K562 (cell line): ENCODE measurements around the gene CORIN. TPM values are rescaled to one million over a fixed set of nuclear protein-coding genes. Genes with fewer than 3 reads are reported as not detected.

Source experiments
- ATAC-seq: fragments of 200-7000 bp; cut with Tn5 transposase; 3 replicates; pipeline ENCODE4 v1.9.1; 2020; ENCODE audit warnings: moderate library complexity
- BruUV-seq: library from RNA; stranded (reverse); fragments of 400-500 nt; replicated peaks from 2 replicates; lab custom pipeline; 2021; lab: Mats Ljungman, UMichigan
- CTCF ChIA-PET: fragments of 300-600 bp; formaldehyde crosslinking; extraction: SDS; loops from one replicate; lab custom pipeline; 2021; ENCODE audit warnings: low intra/inter-chr PET ratio; lab: Yijun Ruan, JAX
- POLR2A ChIA-PET: fragments of 300-600, 350-650 bp; sonication (Branson Sonifier 250); formaldehyde crosslinking; extraction: SDS; loops from one replicate; lab custom pipeline; 2021; ENCODE audit warnings: antibody characterized with exemption, inconsistent platforms; lab: Yijun Ruan, JAX
- DNase-seq, 4 experiments: peaks; one replicate each; pipeline versions ENCODE4 v3.0.0 to v3.0.0-alpha.2; 2011 to 2018; ENCODE audit warnings: low spot score in 3 of 4, mixed read lengths in 3 of 4; ENCODE audit errors: extremely low read depth in 1 of 4
- FAIRE-seq: peaks from 2 replicates; lab custom pipeline; 2011; peaks lifted over from hg19 to GRCh38; lab: Jason Lieb, UNC
- H2AFZ ChIP-seq: 2 replicates; pipeline ENCODE4 v1.6.0; 2011; ENCODE audit warnings: low read depth, low read length, control low read depth, inconsistent platforms
- H3K27ac ChIP-seq: fragments of 200-600 bp; 3 replicates; pipeline ENCODE4 v1.8.0; 2011; ENCODE audit warnings: low read depth, mild to moderate bottlenecking, control low read depth, inconsistent platforms, low read length, moderate library complexity, mixed read lengths; ENCODE audit errors: extremely low read depth
- H3K27me3 ChIP-seq, 2 experiments: fragments of 300-600 bp in 1 of 2; 2 replicates in 1 of 2; 3 replicates in 1 of 2; pipeline versions ENCODE4 v1.6.0 to v1.8.0; 2011; ENCODE audit warnings: inconsistent platforms in 2 of 2, low read length in 2 of 2, mild to moderate bottlenecking in 1 of 2, mixed read lengths in 1 of 2, moderate library complexity in 1 of 2; ENCODE audit not compliant: control insufficient read depth in 2 of 2, insufficient read depth in 2 of 2
- H3K36me3 ChIP-seq: fragments of 300-600 bp; 3 replicates; pipeline ENCODE4 v1.8.0; 2011; ENCODE audit warnings: mild to moderate bottlenecking, low read length, inconsistent platforms; ENCODE audit not compliant: control insufficient read depth, insufficient read depth
- H3K4me1 ChIP-seq, 2 experiments: fragments of 200-600 bp in 1 of 2; replicated peaks in 1 of 2; 2 replicates in 1 of 2; 3 replicates in 1 of 2; pipeline versions ENCODE4 v1.5.1 to v1.8.0; 2011; ENCODE audit warnings: inconsistent platforms in 2 of 2, low read length in 2 of 2, mild to moderate bottlenecking in 1 of 2, mixed read lengths in 1 of 2, moderate library complexity in 1 of 2; ENCODE audit not compliant: control insufficient read depth in 2 of 2, insufficient read depth in 2 of 2
- H3K4me2 ChIP-seq: 2 replicates; pipeline ENCODE4 v1.6.1; 2011; ENCODE audit warnings: low read length, control low read depth, inconsistent platforms, mixed read lengths; ENCODE audit not compliant: insufficient read depth
- H3K4me3 ChIP-seq: fragments of 200-600 bp; sonication (generic), shearing (Covaris generic); 2 replicates; pipeline ENCODE4 v1.5.1; 2016; ENCODE audit warnings: control low read depth, inconsistent platforms
- H3K79me2 ChIP-seq: fragments of 200-600 bp; 3 replicates; pipeline ENCODE4 v1.8.0; 2011; ENCODE audit warnings: low read length, inconsistent platforms; ENCODE audit not compliant: control insufficient read depth, insufficient read depth
- H3K9ac ChIP-seq, 2 experiments: 2 replicates each; pipeline versions ENCODE4 v1.6.0 to v1.6.1; 2011; ENCODE audit warnings: low read depth in 2 of 2, low read length in 2 of 2, control low read depth in 1 of 2, inconsistent platforms in 1 of 2, mild to moderate bottlenecking in 1 of 2, mixed read lengths in 1 of 2; ENCODE audit not compliant: insufficient read depth in 1 of 2
- H3K9me1 ChIP-seq: one replicate; pipeline ENCODE4 v1.6.0; 2011; ENCODE audit warnings: inconsistent platforms, mild to moderate bottlenecking, low read length, moderate library complexity; ENCODE audit not compliant: control insufficient read depth, insufficient read depth
- H3K9me3 ChIP-seq: replicated peaks from 2 replicates; pipeline ENCODE4 v1.5.1; 2011; ENCODE audit warnings: low read depth, low read length, inconsistent platforms; ENCODE audit not compliant: control insufficient read depth, insufficient read depth
- H4K20me1 ChIP-seq: replicated peaks from 2 replicates; pipeline ENCODE4 v1.6.1; 2011; ENCODE audit warnings: low read length, inconsistent platforms, mixed read lengths; ENCODE audit not compliant: control insufficient read depth, insufficient read depth
- CHD4 ChIP-seq: fragments of 200-600 bp; sonication (generic); IDR thresholded peaks from 3 replicates; pipeline ENCODE4 v1.6.1; 2012; ENCODE audit warnings: low read depth, mild to moderate bottlenecking, mixed read lengths, low read length, inconsistent platforms; ENCODE audit not compliant: insufficient read depth, insufficient replicate concordance, poor library complexity, severe bottlenecking
- HCFC1 ChIP-seq: IDR thresholded peaks from 2 replicates; pipeline ENCODE4 v1.6.1; 2012; ENCODE audit warnings: low read depth, low read length, improper control_type of control experiment
- HNRNPLL ChIP-seq: fragments of 200-400 bp; formaldehyde crosslinking; IDR thresholded peaks from 2 replicates; pipeline ENCODE4 v1.6.1; 2017; ENCODE audit warnings: low read length, low read depth, mild to moderate bottlenecking; ENCODE audit not compliant: poor library complexity, severe bottlenecking
- MEF2D ChIP-seq: conservative IDR thresholded peaks from 2 replicates; pipeline ENCODE4 v1.6.1; 2016; ENCODE audit warnings: low read depth, missing genetic modification characterization, missing compliant biosample characterization
- NCOA2 ChIP-seq, 2 experiments: fragments of 450-650 bp; IDR thresholded peaks; 2 replicates each; pipeline ENCODE4 v1.6.1; 2018; ENCODE audit warnings: mild to moderate bottlenecking in 2 of 2, moderate library complexity in 1 of 2; ENCODE audit not compliant: partially characterized antibody in 2 of 2
- NR0B1 ChIP-seq: fragments of 450-650 bp; IDR thresholded peaks from one replicate; pipeline ENCODE4 v1.6.1; 2018; ENCODE audit warnings: mild to moderate bottlenecking, moderate library complexity; ENCODE audit not compliant: partially characterized antibody
- PPARD ChIP-seq: fragments of 250-450 bp; sonication (Bioruptor Pico); IDR thresholded peaks from 2 replicates; pipeline ENCODE4 v1.8.0; 2022; ENCODE audit warnings: inconsistent platforms, mild to moderate bottlenecking, moderate library complexity
- PRDM10 ChIP-seq: fragments of 450-650 bp; IDR thresholded peaks from 2 replicates; pipeline ENCODE4 v1.6.1; 2018; ENCODE audit not compliant: partially characterized antibody
- RBM17 ChIP-seq: fragments of 200-400 bp; formaldehyde crosslinking; IDR thresholded peaks from 2 replicates; pipeline ENCODE4 v1.6.1; 2017; ENCODE audit warnings: low read depth, mild to moderate bottlenecking, low read length, borderline replicate concordance
- SRSF7 ChIP-seq: fragments of 200-400 bp; formaldehyde crosslinking; optimal IDR thresholded peaks from 2 replicates; pipeline ENCODE3; 2017; ENCODE audit warnings: mild to moderate bottlenecking, low read depth, low read length
- TAF15 ChIP-seq: fragments of 200-400 bp; formaldehyde crosslinking; IDR thresholded peaks from 2 replicates; pipeline ENCODE4 v1.6.1; 2017; ENCODE audit warnings: mild to moderate bottlenecking, low read depth, low read length, moderate library complexity
- ZBTB49 ChIP-seq: sonication (generic); formaldehyde crosslinking; IDR thresholded peaks from 2 replicates; pipeline ENCODE4 v1.8.0; 2022; ENCODE audit warnings: missing genetic modification reagents, mild to moderate bottlenecking, borderline replicate concordance
- ZNF431 ChIP-seq: sonication (generic); formaldehyde crosslinking; IDR thresholded peaks from 2 replicates; pipeline ENCODE4 v1.8.0; 2022; ENCODE audit warnings: mild to moderate bottlenecking, missing genetic modification reagents
- ZNF583 ChIP-seq: fragments of 250-450 bp; sonication (Bioruptor Pico); IDR thresholded peaks from 2 replicates; pipeline ENCODE4 v1.4.0; 2020
- WGBS: fragments of 100-300 bp; shearing (Covaris generic); methylation state at CpG from one replicate; pipeline ENCODE4 v1.1.6; 2016; ENCODE audit warnings: low coverage, mixed read lengths; ENCODE audit not compliant: insufficient coverage; ENCODE audit errors: missing lambda C conversion rate; 5-methylcytosine and 5-hydroxymethylcytosine counted together
- in situ Hi-C: fragments of 300-500 bp; cut with MboI; formaldehyde crosslinking; loops from 4 replicates; pipeline ENCODE4 v1.15.0; 2018; ENCODE audit warnings: inconsistent platforms, mixed read lengths
- intact Hi-C: fragments of 100-400 bp; cut with micrococcal nuclease; formaldehyde crosslinking; loops from 2 replicates; pipeline ENCODE4 v1.14.2; 2022
- polyA plus RNA-seq, 8 experiments: library from polyadenylated mRNA; depleted of rRNA in 4 of 8; stranded (reverse) in 5 of 8; unstranded in 3 of 8; fragments of >200 nt; fragmentation: Nextera tagmentation in 2 of 8; fragmentation: Illumina TruSeq in 1 of 8; extraction: Ambion mirVana in 2 of 8; extraction: Trizol in 1 of 8; gene quantifications; 2 replicates each; pipeline versions ENCODE4 v1.2.1 to v1.2.3, GENCODE V29; 2011 to 2014; ENCODE audit warnings: inconsistent platforms in 1 of 8, missing spikeins in 1 of 8
- total RNA-seq, 7 experiments: library from RNA; depleted of rRNA in 6 of 7; stranded (reverse); fragments of >200 nt in 6 of 7; fragmentation: Illumina TruSeq in 2 of 7; extraction: Trizol in 2 of 7; gene quantifications; 2 replicates each; pipeline versions ENCODE4 v1.2.1 to v1.2.3, GENCODE V29; 2011 to 2021; ENCODE audit warnings: low replicate concordance in 1 of 7

Gene CORIN
- total and polyA plus RNA-seq, 9 of the 15 experiments (the other 6 are each of a cell fraction or from before 2014, with no cell fraction given) = 0.04 to 0.31 (median 0.08) TPM; not detected in 4

GRCh38 chr4:47771020-47771419 is 66.8 kb downstream of the CORIN start:
- no peaks in the 10 kb centered on the region for H4K20me1 ChIP-seq
- no peaks in the 10 kb centered on the region for H3K9me3 ChIP-seq
- POLR2A ChIA-PET = no interaction called here
- in situ Hi-C loops (no loop called here), intact Hi-C loops (no loop called here)
- no peak overlapping the region for H3K9ac ChIP-seq
- H3K27ac ChIP-seq = no peak overlapping the region
- BruUV-seq = no TSS peak
- no peak for DNase-seq
- no peaks in the 10 kb centered on the region for H3K9me1 ChIP-seq
- CTCF ChIA-PET = no interaction called here
- H3K4me1 ChIP-seq = no peaks in the 10 kb centered on the region
- H3K4me3 ChIP-seq = no peak overlapping the region
- WGBS = 6% methylated on average over 1 of the region's 1 CpG
- no peak overlapping the region for H3K4me2 ChIP-seq
- ATAC-seq = no peak
- no peak for FAIRE-seq
- no peaks in the 10 kb centered on the region for H3K27me3 ChIP-seq
- H3K36me3 ChIP-seq = no peaks in the 10 kb centered on the region
- no peak overlapping the region for H2AFZ ChIP-seq
- H3K79me2 ChIP-seq = no peaks in the 10 kb centered on the region
- TF ChIP-seq CHD4 (no peak), ZNF431 (CRISPR knock-in tag) (no peak), ZNF583 (CRISPR knock-in tag) (no peak), PPARD (CRISPR knock-in tag) (no peak), HCFC1 (no peak), HNRNPLL (no peak), RBM17 (no peak), NR0B1 (no peak), SRSF7 (no peak), NCOA2 (IDR thresholded peaks at IDR 0.05; ENCODE audit: partially characterized antibody in 2 of 2) (no peak), TAF15 (no peak), ZBTB49 (CRISPR knock-in tag) (no peak), MEF2D (tag) (no peak), PRDM10 (no peak)
